A549 (cell line): Measurements from ENCODE around the gene ACTG1. TPM values are rescaled to one million over a fixed set of nuclear protein-coding genes. Genes with fewer than 3 reads are reported as not detected.

ENCODE experiments used
- ATAC-seq, 2 experiments: fragments of 200-7000 bp in 1 of 2; fragments of >200 bp in 1 of 2; cut with Nextera tagmentation in 1 of 2; cut with Tn5 transposase in 1 of 2; 3 replicates each; pipeline versions ENCODE4 v1.8.0 to v1.9.1; 2018 to 2020; ENCODE audit warnings: mild to moderate bottlenecking in 1 of 2, moderate library complexity in 1 of 2
- CTCF ChIA-PET: fragments of 300-600 bp; sonication (Branson Sonifier 250); formaldehyde crosslinking; extraction: SDS; loops from one replicate; lab custom pipeline; 2021; ENCODE audit warnings: antibody characterized with exemption, inconsistent platforms; lab: Yijun Ruan, JAX
- POLR2A ChIA-PET: fragments of 350-600 bp; formaldehyde crosslinking; extraction: SDS; loops from one replicate; lab custom pipeline; 2021; ENCODE audit warnings: antibody characterized with exemption, inconsistent platforms; lab: Yijun Ruan, JAX
- DNase-seq, 2 experiments: peaks; one replicate each; pipeline versions ENCODE4 v3.0.0 to v3.0.0-alpha.2; 2011 to 2016; ENCODE audit warnings: low read depth in 1 of 2, low spot score in 1 of 2
- FAIRE-seq: peaks from 2 replicates; lab custom pipeline; 2011; peaks lifted over from hg19 to GRCh38; lab: Jason Lieb, UNC
- H3K27ac ChIP-seq, 2 experiments: fragments of >200 bp; sonication (Bioruptor Twin); formaldehyde crosslinking; 3 replicates each; pipeline ENCODE4 v1.5.1; 2016 to 2017
- H3K4me1 ChIP-seq: fragments of >200 bp; sonication (Bioruptor Twin); formaldehyde crosslinking; 3 replicates; pipeline ENCODE4 v1.6.1; 2016
- H3K4me2 ChIP-seq: fragments of >200 bp; sonication (Bioruptor Twin); formaldehyde crosslinking; 3 replicates; pipeline ENCODE4 v1.6.1; 2016
- H3K4me3 ChIP-seq: fragments of >200 bp; sonication (Bioruptor Twin); formaldehyde crosslinking; 3 replicates; pipeline ENCODE4 v1.5.1; 2016
- H3K9me3 ChIP-seq: fragments of >200 bp; sonication (Bioruptor Twin); formaldehyde crosslinking; 3 replicates; pipeline ENCODE4 v1.6.1; 2016
- BHLHE40 ChIP-seq: IDR thresholded peaks from 2 replicates; pipeline ENCODE4 v1.6.1; 2012; ENCODE audit warnings: low read depth, low read length, inconsistent platforms
- CBX8 ChIP-seq: fragments of 200-600 bp; sonication (generic); IDR thresholded peaks from 2 replicates; pipeline ENCODE4 v1.6.1; 2016
- CEBPB ChIP-seq, 2 experiments: fragments of >200 bp in 1 of 2; sonication (Bioruptor Twin) in 1 of 2; formaldehyde crosslinking in 1 of 2; IDR thresholded peaks; 2 replicates each; pipeline ENCODE4 v1.6.1; 2012 to 2016
- EHF ChIP-seq: fragments of 250-450 bp; sonication (Bioruptor Pico); IDR thresholded peaks from 2 replicates; pipeline ENCODE4 v1.5.0; 2020; ENCODE audit warnings: mild to moderate bottlenecking
- ESRRA ChIP-seq: fragments of 150-350 bp; IDR thresholded peaks from 2 replicates; pipeline ENCODE4 v1.6.1; 2014; ENCODE audit warnings: mild to moderate bottlenecking, low read length, borderline replicate concordance
- FOXS1 ChIP-seq: fragments of 250-450 bp; sonication (Bioruptor Pico); IDR thresholded peaks from 2 replicates; pipeline ENCODE4 v1.5.0; 2020; ENCODE audit warnings: mild to moderate bottlenecking, moderate library complexity
- HDAC2 ChIP-seq: fragments of 200-600 bp; sonication (generic); IDR thresholded peaks from 2 replicates; pipeline ENCODE4 v1.6.1; 2016
- HEYL ChIP-seq: fragments of 250-450 bp; sonication (Bioruptor Pico); IDR thresholded peaks from 2 replicates; pipeline ENCODE4 v1.8.0; 2021; ENCODE audit warnings: mild to moderate bottlenecking, moderate library complexity
- JUN ChIP-seq, 2 experiments: fragments of >200 bp; sonication (Bioruptor Twin); formaldehyde crosslinking; IDR thresholded peaks; 2 replicates in 1 of 2; 3 replicates in 1 of 2; pipeline ENCODE4 v1.6.1; 2016 to 2017
- KDM1A ChIP-seq: fragments of 200-600 bp; sonication (generic); IDR thresholded peaks from 2 replicates; pipeline ENCODE4 v1.6.1; 2016; ENCODE audit warnings: low read depth, mild to moderate bottlenecking
- MAZ ChIP-seq: fragments of 150-350 bp; IDR thresholded peaks from 2 replicates; pipeline ENCODE4 v1.6.1; 2014; ENCODE audit warnings: antibody characterized with exemption, low read depth, low read length, borderline replicate concordance
- MYC ChIP-seq: IDR thresholded peaks from 2 replicates; pipeline ENCODE4 v1.6.1; 2012; ENCODE audit warnings: mild to moderate bottlenecking, inconsistent platforms, low read length, improper control_type of control experiment, borderline replicate concordance
- NPAS2 ChIP-seq: fragments of 250-450 bp; sonication (Bioruptor Pico); IDR thresholded peaks from 2 replicates; pipeline ENCODE4 v1.8.0; 2022; ENCODE audit warnings: mild to moderate bottlenecking, moderate library complexity, borderline replicate concordance
- POLR2A ChIP-seq: IDR thresholded peaks from 2 replicates; pipeline ENCODE4 v1.6.1; 2012; ENCODE audit warnings: mild to moderate bottlenecking, low read length
- POLR2AphosphoS2 ChIP-seq: conservative IDR thresholded peaks from 2 replicates; pipeline ENCODE4 v1.6.1; 2012; ENCODE audit warnings: low read length, improper control_type of control experiment, inconsistent platforms
- RFX5 ChIP-seq: fragments of 450-650 bp; IDR thresholded peaks from 2 replicates; pipeline ENCODE4 v1.7.1; 2014; ENCODE audit warnings: antibody characterized with exemption, mild to moderate bottlenecking, moderate library complexity
- SMC3 ChIP-seq: fragments of >200 bp; sonication (Bioruptor Twin); formaldehyde crosslinking; IDR thresholded peaks from 3 replicates; pipeline ENCODE4 v1.6.1; 2018; ENCODE audit warnings: inconsistent platforms
- TFCP2L1 ChIP-seq: fragments of 250-450 bp; sonication (Bioruptor Pico); IDR thresholded peaks from 2 replicates; pipeline ENCODE4 v1.5.0; 2021; ENCODE audit warnings: mild to moderate bottlenecking
- ZC3H11A ChIP-seq: fragments of 450-650 bp; IDR thresholded peaks from 2 replicates; pipeline ENCODE4 v1.6.1; 2014; ENCODE audit warnings: antibody characterized with exemption, mild to moderate bottlenecking
- ZNF302 ChIP-seq: fragments of 250-450 bp; sonication (Bioruptor Pico); IDR thresholded peaks from 2 replicates; pipeline ENCODE4 v1.9.0; 2021; ENCODE audit warnings: inconsistent platforms, mild to moderate bottlenecking, moderate library complexity
- WGBS: methylation state at CpG from one replicate; pipeline ENCODE4 v1.1.6; 2017; ENCODE audit errors: missing lambda C conversion rate; 5-methylcytosine and 5-hydroxymethylcytosine counted together
- polyA plus RNA-seq, 4 experiments: library from polyadenylated mRNA; depleted of rRNA in 3 of 4; stranded (reverse); fragments of >200 nt; fragmentation: RNase III in 1 of 4; extraction: RNeasy Plus Mini Kit Qiagen cat#74134 plus additional on column Dnase treatment in 1 of 4; gene quantifications; 2 replicates in 3 of 4; 3 replicates in 1 of 4; pipeline ENCODE4 v1.2.3, GENCODE V29; 2011 to 2017
- TF ChIP-seq, protein P1 (sequence below): fragments of 250-450 bp; sonication (Bioruptor Pico); IDR thresholded peaks from 2 replicates; pipeline ENCODE4 v1.5.0; 2021; ENCODE audit warnings: mild to moderate bottlenecking, moderate library complexity, borderline replicate concordance
- TF ChIP-seq, protein P2 (sequence below): fragments of 200-600 bp; sonication (generic); IDR thresholded peaks from 2 replicates; pipeline ENCODE4 v1.6.1; 2016; ENCODE audit warnings: antibody characterized with exemption, mild to moderate bottlenecking, moderate library complexity
- TF ChIP-seq, protein P3 (sequence below): fragments of 450-650 bp; IDR thresholded peaks from 2 replicates; pipeline ENCODE4 v1.6.1; 2014; ENCODE audit warnings: antibody characterized with exemption
- TF ChIP-seq, protein P4 (sequence below): fragments of >200 bp; sonication (Bioruptor Twin); formaldehyde crosslinking; IDR thresholded peaks from 3 replicates; pipeline ENCODE4 v1.6.1; 2016
- TF ChIP-seq, protein P5 (sequence below): fragments of 250-450 bp; sonication (Bioruptor Pico); IDR thresholded peaks from 2 replicates; pipeline ENCODE4 v1.5.0; 2020; ENCODE audit warnings: low read depth, mild to moderate bottlenecking, moderate library complexity

ACTG1 gene
- polyA plus RNA-seq, 2 of the 4 experiments (the other 2 are of a cell fraction), result 2,042 to 7,263 TPM

DNA sequence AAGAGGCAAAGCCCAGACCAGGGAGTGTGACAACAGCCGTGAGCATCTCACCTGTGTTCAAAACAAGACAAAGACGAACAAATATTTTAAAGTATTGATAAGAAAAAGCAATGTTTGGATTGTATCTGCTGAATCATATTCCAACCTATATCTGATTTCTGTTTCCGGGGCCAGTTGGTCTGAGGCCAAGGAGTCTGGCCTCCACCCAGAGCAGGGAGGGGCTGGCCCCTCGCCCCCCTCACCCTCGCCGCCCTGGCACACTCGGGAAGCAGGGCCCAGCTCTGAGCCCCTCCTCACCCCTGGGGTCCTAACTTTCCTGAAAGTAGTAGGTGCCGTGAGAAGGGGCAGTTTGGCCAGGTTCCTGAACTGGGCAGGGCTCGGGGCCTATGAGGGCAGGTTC is 48.0 kb downstream of the ACTG1 start:
- FAIRE-seq (no peak), ATAC-seq (no peak), DNase-seq (no peak)
- ChIA-PET POLR2A (no interaction called here), CTCF (no interaction called here)
- Histone ChIP-seq H3K4me2 (no peak overlapping the region), H3K4me1 (peaks cover 10% of the 10 kb centered on the region; the same call in 2 of the 3 replicates), H3K4me3 (no peak overlapping the region), H3K27ac (peak overlapping the region in 1 of 2 experiments; percentile 38; a peak in 2 of 6 replicates), H3K9me3 (no peaks in the 10 kb centered on the region)
- TF ChIP-seq HEYL (no peak), MYC (no peak), CBX8 (no peak), FOXS1 (no peak), KDM1A (no peak), BHLHE40 (no peak), SMC3 (no peak), RFX5 (no peak), JUN (IDR thresholded peaks at IDR 0.05) (no peak)
- TF ChIP-seq, protein P1, sequence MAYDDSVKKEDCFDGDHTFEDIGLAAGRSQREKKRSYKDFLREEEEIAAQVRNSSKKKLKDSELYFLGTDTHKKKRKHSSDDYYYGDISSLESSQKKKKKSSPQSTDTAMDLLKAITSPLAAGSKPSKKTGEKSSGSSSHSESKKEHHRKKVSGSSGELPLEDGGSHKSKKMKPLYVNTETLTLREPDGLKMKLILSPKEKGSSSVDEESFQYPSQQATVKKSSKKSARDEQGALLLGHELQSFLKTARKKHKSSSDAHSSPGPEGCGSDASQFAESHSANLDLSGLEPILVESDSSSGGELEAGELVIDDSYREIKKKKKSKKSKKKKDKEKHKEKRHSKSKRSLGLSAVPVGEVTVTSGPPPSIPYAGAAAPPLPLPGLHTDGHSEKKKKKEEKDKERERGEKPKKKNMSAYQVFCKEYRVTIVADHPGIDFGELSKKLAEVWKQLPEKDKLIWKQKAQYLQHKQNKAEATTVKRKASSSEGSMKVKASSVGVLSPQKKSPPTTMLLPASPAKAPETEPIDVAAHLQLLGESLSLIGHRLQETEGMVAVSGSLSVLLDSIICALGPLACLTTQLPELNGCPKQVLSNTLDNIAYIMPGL (CRISPR knock-in tag), result no peak
- TF ChIP-seq, protein P2, sequence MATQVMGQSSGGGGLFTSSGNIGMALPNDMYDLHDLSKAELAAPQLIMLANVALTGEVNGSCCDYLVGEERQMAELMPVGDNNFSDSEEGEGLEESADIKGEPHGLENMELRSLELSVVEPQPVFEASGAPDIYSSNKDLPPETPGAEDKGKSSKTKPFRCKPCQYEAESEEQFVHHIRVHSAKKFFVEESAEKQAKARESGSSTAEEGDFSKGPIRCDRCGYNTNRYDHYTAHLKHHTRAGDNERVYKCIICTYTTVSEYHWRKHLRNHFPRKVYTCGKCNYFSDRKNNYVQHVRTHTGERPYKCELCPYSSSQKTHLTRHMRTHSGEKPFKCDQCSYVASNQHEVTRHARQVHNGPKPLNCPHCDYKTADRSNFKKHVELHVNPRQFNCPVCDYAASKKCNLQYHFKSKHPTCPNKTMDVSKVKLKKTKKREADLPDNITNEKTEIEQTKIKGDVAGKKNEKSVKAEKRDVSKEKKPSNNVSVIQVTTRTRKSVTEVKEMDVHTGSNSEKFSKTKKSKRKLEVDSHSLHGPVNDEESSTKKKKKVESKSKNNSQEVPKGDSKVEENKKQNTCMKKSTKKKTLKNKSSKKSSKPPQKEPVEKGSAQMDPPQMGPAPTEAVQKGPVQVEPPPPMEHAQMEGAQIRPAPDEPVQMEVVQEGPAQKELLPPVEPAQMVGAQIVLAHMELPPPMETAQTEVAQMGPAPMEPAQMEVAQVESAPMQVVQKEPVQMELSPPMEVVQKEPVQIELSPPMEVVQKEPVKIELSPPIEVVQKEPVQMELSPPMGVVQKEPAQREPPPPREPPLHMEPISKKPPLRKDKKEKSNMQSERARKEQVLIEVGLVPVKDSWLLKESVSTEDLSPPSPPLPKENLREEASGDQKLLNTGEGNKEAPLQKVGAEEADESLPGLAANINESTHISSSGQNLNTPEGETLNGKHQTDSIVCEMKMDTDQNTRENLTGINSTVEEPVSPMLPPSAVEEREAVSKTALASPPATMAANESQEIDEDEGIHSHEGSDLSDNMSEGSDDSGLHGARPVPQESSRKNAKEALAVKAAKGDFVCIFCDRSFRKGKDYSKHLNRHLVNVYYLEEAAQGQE, result no peak
- TF ChIP-seq, protein P3, sequence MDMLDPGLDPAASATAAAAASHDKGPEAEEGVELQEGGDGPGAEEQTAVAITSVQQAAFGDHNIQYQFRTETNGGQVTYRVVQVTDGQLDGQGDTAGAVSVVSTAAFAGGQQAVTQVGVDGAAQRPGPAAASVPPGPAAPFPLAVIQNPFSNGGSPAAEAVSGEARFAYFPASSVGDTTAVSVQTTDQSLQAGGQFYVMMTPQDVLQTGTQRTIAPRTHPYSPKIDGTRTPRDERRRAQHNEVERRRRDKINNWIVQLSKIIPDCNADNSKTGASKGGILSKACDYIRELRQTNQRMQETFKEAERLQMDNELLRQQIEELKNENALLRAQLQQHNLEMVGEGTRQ, result no peak
- 51% methylated on average over 9 of the region's 9 CpGs for WGBS

DNA sequence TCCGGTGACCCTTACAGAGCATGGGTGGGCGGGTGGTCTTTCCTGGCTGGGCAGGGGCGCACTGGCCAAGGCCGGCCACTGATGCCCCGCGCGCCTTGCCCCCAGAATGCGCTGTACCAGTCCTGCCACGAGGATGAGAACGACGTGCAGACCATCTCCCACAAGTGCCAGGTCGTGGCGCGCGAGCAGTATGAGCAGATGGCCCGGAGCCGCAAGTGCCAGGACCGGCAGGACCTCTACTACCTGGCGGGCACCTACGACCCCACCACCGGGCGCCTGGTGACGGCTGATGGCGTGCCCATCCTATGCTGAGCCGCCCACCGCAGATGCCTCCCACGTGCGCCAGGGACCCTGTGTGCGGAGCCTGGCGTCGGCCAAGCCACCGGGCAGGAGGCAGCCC is 49.1 kb downstream of the ACTG1 start:
- DNase-seq, result no peak
- POLR2A ChIA-PET, result no interaction called here

More for the DNA sequence above, 49.1 kb downstream of the ACTG1 start:
- CTCF ChIA-PET, result no interaction called here
- Histone ChIP-seq H3K9me3 (no peaks in the 10 kb centered on the region), H3K4me3 (no peak overlapping the region), H3K4me2 (no peak overlapping the region), H3K27ac (no peak overlapping the region), H3K4me1 (peaks cover 10% of the 10 kb centered on the region; the same call in 2 of the 3 replicates)
- no peak for ATAC-seq
- WGBS, result 93% methylated on average over 31 of the region's 32 CpGs
- no peak for FAIRE-seq
- TF ChIP-seq ZNF302 (CRISPR knock-in tag) (no peak), POLR2A (no peak), HDAC2 (no peak), EHF (no peak), ESRRA (no peak), MYC (no peak), TFCP2L1 (CRISPR knock-in tag) (no peak), CEBPB (IDR thresholded peaks at IDR 0.05) (no peak), BHLHE40 (no peak), ZC3H11A (no peak), MAZ (no peak), CBX8 (no peak), POLR2AphosphoS2 (no peak), NPAS2 (CRISPR knock-in tag) (no peak)
- TF ChIP-seq, protein P4, sequence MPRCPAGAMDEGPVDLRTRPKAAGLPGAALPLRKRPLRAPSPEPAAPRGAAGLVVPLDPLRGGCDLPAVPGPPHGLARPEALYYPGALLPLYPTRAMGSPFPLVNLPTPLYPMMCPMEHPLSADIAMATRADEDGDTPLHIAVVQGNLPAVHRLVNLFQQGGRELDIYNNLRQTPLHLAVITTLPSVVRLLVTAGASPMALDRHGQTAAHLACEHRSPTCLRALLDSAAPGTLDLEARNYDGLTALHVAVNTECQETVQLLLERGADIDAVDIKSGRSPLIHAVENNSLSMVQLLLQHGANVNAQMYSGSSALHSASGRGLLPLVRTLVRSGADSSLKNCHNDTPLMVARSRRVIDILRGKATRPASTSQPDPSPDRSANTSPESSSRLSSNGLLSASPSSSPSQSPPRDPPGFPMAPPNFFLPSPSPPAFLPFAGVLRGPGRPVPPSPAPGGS, result no peak
- TF ChIP-seq, protein P2, result no peak
- TF ChIP-seq, protein P5, sequence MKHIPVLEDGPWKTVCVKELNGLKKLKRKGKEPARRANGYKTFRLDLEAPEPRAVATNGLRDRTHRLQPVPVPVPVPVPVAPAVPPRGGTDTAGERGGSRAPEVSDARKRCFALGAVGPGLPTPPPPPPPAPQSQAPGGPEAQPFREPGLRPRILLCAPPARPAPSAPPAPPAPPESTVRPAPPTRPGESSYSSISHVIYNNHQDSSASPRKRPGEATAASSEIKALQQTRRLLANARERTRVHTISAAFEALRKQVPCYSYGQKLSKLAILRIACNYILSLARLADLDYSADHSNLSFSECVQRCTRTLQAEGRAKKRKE (CRISPR knock-in tag), result no peak
- TF ChIP-seq, all 56 proteins: peak for 0
